ENCODE results near the gene TNIP2. TPM values are rescaled to one million over a fixed set of nuclear protein-coding genes. Genes with fewer than 3 reads are reported as not detected.
"Not testable (repeated sequence)": the region's sequence is repeated elsewhere in the genome, so short reads cannot be mapped to it uniquely, and the experiment has no call there.

The TNIP2 gene
- total RNA-seq, 1 donor from 2014 or later, result 22.6 TPM

DNA sequence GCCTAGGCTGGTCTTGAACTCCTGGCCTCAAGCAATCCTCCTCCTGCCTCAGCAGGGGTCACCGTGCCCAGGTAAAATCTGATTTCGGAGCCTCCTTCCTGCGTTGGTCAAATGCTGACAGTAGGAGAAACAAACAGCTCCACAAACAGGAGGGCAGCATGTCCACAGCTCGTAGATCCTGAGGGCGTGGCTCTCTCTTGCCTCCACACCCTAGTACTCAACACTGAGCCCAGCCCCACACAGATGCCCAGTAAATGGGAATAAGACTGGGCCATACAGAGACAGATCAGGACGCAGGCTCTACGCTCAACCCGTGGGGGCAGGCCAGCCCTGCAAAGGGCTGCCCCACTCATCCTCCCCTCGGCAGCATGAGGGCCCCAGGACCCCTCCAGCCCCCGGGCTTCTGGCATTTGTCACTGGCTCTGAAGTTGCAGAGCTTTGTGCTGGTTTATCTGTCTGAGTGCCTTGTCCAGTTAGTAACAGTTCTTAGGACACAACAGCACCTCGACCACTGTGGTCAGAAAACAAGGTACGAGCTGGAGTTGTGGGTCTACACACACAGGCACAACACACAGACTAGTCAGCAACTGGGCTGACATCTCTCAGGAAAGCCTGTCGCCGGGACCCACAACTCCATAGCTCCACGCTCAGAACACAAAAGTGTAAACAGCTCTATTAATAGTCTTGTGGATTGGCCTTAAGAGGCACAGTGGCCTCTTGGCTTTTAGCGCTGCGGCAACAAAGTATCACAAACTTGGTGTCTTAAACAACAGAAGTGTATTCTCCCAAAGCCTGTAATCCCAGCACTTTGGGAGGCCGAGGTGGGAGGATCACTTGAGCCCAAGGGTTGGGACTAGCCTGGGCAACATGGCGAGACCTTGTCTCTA is 5.2 kb downstream of the TNIP2 start:
- no peak for DNase-seq (ENCODE audit: low spot score)
- intact Hi-C loops (cut with DNase I), result loop anchor here (10.0 kb wide), 1 partner anchor 216 kb away; the partner anchor contains the start of gene FAM193A

DNA sequence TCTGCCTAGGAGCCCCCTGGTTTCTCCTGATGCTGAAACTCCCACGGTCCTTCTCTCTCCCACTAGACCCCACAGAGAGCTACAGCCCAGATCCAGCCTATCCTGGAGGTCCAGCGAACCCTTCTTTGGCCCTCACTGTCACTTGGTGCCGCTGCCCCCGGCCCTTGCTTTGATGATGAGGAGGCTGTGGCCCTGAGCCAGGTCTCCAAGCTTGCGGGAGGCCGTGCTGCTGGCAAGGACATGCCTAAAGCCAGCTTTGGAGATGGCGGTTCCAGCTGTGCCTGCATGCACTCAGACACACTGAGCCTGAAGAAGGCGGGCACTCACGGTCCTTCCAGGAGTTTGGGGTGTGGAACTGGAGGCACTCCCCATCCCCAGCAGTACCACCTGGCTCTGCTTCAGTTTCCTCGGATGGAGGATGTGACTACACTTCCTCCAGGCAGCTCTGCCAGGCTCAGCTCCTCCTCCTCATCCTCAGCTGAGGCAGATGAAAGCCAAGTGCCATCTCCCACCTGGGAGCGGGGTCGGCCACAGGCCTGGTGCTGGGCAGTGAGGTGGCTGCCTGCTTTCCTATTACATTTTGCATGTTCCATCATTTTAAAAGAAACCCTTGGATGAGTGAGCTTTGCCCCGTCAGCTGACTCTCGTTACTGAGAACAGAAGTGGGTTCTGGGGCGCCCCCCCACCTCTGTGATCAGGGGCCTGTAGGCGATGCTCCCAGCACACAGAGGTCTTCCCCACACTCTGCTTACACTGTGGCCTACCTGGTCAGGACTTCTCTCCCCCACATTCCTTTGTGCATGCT is 9.0 kb downstream of the TNIP2 start:
- intact Hi-C loops (cut with DNase I), result no loop called here
- no peak for DNase-seq (ENCODE audit: low spot score)

DNA sequence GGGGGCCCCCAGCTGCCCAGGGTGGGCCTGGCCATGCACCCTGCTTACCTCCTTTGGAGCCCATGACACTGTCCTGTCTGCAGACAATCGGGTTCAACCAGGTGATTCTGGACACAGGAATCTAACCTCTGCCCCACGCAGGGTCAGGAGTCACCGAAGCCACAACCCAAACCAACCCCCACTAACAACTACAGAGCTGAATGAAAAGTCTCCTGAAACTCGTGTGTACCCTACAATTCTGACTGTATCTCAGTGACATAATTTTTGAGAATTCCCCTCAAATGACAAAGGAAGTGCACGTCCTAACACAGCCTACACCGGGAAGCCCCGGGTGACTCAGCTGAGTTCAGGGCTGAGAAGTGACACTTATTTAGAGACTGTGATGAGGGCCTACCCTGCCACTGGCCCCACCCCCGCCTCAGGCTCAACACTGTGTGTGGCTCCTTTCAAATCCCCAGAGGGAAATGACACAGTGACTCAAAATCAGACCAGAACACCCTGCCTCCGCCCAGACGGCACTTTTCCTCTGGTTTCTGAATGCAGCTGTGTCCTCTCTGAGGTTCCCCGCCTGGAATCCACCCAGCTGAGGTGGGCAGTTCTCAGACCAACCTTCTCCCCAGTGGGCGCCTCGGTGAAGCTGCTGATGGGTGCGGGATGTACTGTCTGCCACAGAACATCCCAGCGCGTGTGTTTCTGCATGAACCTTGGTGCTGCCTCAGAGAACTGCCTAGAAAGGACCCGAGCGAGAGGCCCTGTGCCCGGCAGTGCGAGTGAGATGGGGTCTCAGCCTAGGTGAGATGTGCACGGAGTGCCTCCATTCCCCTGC is 9.9 kb downstream of the TNIP2 start:
- intact Hi-C loops (cut with DNase I), result no loop called here
- peak; percentile 80 for DNase-seq (ENCODE audit: low spot score)

DNA sequence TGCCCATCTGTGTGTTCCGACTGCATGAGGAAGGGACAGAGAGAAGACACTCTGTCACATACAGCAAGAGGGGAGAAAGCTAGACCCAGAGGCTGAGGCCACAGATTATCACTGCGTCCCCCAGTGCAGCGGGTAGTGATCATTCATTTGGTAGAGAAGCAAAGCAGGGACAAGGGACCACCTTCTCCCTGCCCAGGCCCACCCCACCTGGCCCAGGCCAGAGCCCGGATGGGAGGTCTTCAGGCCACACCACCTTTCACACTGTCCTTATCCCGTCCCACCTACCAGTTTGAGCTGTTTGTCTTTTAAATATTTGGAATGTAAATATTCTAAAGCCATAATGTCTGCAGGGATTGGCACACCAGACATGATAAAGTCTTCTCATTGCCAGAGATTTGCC is 10.6 kb downstream of the TNIP2 start:
- intact Hi-C loops (cut with DNase I), result no loop called here
- no peak for DNase-seq (ENCODE audit: low spot score)

DNA sequence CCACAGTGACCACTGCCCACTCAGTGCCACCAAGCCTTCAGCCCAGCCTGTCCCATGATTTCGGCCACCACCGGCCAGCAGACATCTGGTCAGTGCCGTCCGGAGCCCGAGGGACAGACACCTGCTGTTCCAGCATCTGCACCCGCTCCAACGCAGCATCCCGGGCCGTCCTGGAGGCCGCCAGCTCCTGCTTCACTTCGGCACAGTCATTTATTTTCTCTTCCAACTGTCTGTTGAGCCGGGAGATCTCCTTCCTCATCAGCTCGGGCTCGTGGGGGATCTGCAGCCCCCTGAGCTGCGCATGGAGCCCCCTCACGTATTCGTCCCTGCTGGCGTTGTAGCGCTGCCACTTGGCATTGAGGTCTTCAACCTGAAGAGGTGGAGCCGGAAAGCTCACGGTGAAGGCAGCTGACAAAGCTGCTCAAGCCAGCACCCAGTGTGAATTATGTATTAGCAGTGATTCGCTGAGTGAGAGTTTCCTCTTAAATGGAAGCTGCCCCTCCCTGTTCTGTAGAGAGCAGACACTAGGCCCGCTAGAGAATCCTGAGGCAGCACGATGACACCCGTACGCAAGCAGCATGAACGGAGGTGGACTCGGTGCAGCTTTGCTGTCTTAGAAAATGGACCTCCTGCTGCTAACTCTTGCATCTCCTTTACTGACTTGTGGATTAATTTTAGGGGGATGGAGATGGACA is 11.4 kb downstream of the TNIP2 start:
- intact Hi-C loops (cut with DNase I), result no loop called here
- DNase-seq (ENCODE audit: low spot score), result no peak

DNA sequence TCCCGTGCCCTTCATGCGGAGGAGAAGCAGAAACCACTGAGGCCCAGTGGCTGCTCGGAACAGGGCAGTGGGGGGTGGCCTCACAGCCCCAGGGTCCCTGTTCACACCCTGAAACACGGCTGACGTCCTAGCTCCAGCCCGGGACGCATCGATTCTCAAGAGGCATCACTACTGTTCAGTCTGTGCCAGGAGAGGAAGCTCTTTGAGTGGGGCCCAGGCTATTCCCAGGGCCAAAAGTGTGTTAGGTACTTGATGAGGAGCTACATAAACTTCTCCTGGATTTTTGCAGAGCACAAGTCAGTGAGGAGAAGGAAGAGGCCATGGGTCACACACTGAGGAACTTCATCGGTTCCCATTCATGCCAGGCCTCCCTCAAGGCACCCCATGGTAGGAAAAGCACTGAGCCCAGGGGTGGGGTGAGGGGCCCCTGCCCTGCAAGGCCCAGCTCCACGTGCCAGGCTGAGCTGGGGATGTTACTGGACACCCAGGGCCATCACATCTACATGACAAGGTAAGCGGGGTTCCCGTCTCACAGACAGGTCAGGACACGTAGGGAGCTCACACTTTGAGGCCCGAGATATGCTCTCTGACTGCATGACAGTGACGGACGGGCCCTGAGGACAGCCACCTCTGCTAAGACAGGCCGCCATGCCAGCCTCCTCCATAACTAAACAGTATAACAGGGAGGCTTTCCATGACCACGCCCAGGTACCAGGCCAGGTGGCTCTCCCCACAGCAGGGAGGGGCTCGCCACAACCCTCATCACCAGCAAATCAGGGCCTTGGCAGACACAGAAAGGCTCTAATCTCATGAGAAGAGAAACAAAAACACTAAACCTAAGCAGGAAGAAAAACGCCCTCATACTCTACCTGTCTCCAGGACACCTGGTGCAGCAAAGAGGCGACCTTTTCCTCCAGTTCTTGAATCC is 12.4 kb downstream of the TNIP2 start:
- intact Hi-C loops (cut with DNase I), result no loop called here
- DNase-seq (ENCODE audit: low spot score), result no peak

DNA sequence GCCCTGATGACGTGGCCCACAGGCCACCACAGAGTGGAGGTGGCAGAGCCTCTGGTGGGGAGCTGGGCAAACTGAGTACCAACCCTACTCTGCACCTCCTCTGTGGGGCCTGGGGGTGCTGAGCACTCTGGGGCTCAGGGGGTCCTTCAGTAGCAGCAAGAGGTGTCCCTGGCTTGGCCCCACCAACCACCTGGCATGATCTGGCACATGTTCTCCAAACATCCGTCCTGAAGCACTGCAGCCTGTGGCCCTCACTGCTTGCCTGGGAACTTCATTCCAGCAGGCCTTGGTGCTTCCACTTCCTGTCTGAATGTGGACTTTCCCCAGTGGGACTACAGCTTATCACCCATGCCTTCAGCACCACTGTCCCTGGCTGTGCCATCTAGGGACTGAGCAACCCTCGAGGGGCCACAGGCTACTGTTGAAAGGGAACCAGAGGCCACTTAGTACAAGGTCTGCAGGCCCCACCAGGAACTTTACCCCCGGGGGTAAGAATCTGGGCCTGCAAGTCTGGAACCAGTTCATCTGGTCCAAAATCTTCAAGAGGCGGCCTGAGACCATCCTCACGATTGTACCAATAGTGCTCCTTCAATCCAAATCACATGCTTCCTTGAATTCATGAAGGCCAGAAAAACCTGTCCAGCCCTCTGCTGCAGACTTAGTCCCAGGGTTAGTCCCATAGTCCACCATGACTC is 13.2 kb downstream of the TNIP2 start:
- intact Hi-C loops (cut with DNase I), result no loop called here
- DNase-seq (ENCODE audit: low spot score), result no peak

DNA sequence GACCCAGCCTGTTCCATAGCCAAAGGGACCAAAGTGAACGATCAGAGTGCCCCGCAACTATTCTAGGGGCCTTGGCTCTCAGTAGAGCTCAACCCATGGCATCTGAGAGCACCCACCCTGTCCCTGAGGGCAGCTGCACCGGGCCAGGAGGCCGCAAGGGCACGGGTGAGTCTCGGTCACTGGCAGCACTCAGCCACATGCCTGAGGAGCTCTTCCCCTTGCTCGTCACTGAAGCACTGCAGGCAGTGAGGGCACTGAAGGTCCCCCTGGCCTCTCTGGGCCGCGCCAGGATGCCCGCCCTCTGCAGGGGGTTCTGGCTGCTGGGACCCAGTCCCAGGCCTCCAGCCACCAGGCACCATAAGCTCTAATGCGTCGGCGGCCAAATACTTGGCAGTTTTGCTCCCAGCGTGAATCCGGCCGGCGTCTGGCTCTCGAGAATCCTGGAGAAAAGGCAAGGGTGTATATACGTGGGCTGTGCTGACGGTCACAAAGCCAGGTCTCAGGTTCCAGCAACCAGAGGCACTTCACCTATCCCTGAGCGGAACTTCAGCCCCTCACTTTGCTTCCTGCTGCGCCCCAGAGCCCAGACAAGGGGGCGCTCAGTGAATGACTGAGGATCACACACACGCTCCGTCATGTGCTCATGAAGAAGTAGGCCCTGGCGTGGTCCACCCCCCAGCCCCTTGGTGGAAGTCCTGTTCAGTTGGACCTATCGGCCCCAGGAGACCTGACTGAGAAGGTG is 13.9 kb downstream of the TNIP2 start:
- peak; percentile 68 for DNase-seq (ENCODE audit: low spot score)
- intact Hi-C loops (cut with DNase I), result no loop called here

DNA sequence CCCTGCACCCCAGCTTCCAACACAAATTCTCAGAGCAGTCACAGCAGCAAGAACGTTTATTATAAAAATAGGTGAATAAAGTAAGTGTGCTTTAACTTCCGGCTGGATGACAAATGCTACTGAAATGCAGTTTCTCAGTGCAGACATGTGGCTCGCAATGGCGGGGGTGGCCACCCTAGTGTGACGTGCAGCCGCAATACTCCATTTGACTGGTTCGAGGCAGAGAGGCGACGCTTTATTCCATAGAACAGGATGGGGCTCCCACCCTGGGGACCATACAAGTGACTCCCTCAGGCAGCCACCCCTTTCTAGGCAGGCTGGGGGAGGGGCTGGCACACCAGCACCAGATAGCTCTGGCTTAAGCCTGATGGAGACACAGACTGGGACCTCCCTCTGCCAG is 14.5 kb downstream of the TNIP2 start:
- peak; percentile 9 for DNase-seq (ENCODE audit: low spot score)
- intact Hi-C loops (cut with DNase I), result no loop called here

DNA sequence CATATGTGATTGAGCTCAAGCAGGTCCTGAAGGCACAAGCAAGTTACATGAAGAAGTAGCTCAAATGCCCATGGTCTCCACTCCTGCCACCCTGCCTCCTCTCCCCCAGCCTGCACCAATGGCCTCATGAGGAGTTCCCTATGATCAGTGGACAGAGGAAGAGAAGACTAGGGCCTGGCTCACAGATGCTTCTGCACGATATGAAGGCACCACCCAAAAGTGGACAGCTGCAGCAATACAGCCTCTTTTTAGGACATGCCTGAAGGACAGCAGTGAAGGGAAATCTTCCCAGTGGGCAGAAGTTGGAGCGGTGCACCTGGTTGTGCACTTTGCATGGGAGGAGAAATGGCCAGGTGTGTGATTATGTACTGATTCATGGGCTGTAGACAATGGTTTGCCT is 17.8 kb downstream of the TNIP2 start:
- DNase-seq (ENCODE audit: low spot score); intact Hi-C loops (cut with DNase I): not testable (repeated sequence)

DNA sequence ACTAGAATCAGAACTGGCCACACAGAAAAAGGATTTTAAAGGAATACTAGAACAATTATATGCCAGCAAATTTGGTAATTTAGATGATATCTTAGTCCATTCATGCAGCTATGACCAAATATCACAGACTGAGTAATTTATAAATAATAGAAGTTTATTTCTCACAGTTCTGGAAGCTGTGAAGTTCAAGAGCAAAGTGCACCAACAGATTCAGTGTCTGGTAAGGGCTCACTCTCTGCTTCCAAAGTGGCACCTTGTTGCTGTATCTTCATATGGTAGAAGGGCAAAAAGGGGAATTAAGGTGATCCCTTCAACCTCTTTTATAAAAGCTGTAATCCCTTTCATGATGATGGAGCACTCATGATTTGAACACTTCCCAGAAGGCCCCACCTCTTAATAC is 20.3 kb downstream of the TNIP2 start:
- intact Hi-C loops (cut with DNase I), result no loop called here
- no peak for DNase-seq (ENCODE audit: low spot score)

DNA sequence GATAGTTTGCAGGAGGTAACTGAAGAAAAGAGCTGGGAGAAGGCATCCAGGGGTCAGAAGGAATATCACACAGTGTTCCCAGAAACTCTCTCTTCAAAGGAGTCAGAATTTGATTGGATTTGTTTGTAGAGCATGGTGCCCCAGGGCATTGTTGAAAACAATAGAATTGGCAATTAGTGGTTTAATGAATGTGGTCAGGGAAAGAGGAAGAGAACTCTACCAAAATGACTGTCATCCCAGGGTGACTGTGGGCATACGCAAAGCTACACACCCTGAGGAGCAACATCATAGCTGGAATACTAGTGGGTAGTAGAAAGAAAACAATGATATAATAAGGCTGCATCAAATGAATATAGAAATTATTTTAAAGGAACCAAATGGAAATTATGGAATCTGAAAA is 21.5 kb downstream of the TNIP2 start:
- intact Hi-C loops (cut with DNase I), result no loop called here
- DNase-seq (ENCODE audit: low spot score), result no peak

DNA sequence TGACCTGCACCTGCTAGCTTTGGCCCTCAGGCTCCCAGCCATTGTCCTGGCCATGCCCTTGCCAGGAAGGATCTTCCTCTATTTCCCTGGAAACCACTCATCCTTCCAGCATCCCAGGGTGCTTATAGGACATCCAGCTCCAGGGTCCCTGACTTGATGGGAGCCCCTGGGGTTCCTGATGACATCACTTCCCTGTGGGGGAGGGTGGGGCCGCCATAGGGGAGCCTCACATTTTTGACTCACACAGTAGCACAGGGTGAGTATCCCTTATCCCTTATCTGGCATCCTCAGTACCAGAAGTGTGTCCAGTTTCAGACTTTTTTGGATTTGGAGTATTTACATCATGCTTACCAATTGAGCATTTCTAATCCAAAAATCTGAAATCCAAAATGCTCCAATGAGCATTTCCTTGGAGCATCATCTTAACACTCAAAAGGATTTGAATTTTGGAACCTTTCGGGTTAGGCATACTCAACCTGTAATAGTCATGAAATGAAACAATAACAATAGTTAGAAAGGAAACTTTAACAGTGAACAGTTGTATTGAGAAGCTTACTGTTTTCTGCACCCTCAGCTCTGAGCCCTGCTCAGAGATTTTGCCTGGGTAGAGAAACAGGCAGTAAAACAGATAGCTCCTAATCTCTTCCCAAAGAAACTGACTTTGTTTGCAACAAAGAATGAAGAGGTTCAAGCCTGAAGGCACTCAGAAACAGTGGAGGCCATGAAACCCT is 22.1 kb downstream of the TNIP2 start:
- no peak for DNase-seq (ENCODE audit: low spot score)
- intact Hi-C loops (cut with DNase I), result no loop called here

DNA sequence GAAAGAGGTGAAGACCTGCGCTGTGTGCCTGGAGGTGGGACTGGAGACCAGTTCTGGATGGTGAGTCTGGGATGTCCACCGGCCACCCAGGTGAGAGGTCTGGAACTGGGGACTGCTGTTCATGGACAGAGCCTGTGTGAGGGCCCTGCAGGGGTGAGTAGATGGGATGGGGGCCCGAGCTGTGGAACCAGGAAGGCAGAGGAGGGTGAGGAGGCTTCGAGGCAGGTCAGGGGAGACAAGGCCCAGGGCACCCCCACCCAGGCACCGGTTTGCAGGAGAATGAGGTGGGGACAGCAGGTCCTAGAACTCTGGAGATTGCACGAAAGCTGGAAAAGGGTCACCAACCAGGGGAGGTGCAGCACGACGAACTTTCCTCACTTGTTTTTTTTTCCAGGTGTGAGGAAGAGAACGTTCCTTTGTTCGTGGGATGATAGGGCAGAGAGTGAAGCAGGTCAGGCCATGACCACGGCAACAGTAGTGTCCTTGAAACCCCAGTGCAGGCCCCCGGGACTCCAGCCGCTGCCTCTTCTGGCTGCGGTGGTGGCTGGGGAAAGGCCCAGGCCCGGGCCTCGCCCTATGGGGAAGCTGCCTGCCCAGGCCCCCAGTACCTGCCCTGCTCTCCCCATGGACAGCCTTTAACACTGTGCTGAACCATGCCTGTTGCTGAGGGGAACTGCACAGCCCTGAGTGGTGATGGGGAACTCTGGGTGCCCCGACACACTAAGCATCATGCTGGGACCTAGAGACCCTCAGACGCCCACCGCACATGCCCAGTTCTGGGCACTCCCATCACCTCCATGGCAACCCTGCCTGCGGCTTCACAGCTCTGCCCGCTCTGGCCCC is 22.9 kb downstream of the TNIP2 start:
- no peak for DNase-seq (ENCODE audit: low spot score)
- intact Hi-C loops (cut with DNase I), result no loop called here

DNA sequence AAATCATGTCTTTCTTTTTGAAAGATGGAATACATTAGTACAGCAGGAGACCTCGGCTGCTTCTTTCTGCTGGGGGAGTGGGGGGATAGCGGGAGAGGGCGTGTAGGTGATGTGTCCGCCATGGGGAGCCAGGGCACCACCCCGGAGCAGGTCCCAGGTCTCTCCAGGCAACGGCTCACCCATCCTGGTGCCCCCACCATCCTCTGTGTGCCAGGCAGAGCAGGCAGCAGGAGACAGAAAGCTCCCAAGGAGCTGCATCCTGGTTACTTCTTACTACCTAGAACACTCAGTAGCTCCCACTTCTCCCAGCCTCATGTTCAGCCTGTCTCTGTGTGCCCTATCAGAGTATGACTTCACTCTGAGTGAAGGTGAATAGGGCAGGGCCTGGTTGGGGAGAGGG is 23.6 kb downstream of the TNIP2 start:
- no peak for DNase-seq (ENCODE audit: low spot score)
- intact Hi-C loops (cut with DNase I), result no loop called here

DNA sequence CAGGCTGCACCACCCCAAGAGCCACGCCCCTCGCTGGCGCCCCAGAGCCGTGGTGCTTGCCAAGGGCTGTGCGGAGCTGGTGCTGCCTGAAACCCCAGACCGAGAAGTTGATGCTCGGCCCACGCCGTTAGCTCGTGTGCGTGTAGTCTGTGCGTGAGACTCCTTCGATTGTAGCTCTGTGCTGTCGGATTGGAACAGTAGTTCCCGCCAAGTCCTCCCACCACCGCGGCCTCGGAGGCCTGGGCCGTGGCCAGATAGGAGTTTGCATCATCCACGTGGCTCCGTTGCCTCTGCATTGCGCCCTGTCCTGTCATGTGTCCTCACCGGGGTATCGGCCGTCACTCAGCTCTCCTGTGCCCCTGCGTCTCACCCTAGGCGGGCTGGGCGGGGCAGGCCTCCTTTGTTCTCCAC is 24.2 kb downstream of the TNIP2 start:
- no peak for DNase-seq (ENCODE audit: low spot score)
- intact Hi-C loops (cut with DNase I), result no loop called here

Data from cardiac septum (tissue), 1 donor.